NT2/D1 (cell line): ENCODE results near the gene VPS16.

Experiments used
- SUZ12 ChIP-seq: IDR thresholded peaks from 2 replicates; pipeline ENCODE4 v1.6.1; 2011; ENCODE audit not compliant: insufficient read length, insufficient read depth; ENCODE audit errors: extremely low read depth
- YY1 ChIP-seq: IDR thresholded peaks from 2 replicates; pipeline ENCODE4 v1.6.1; 2011; ENCODE audit not compliant: insufficient read length, insufficient read depth
- ZNF274 ChIP-seq: IDR thresholded peaks from 2 replicates; pipeline ENCODE4 v1.6.1; 2011; ENCODE audit warnings: mild to moderate bottlenecking, low read depth, low read length

DNA sequence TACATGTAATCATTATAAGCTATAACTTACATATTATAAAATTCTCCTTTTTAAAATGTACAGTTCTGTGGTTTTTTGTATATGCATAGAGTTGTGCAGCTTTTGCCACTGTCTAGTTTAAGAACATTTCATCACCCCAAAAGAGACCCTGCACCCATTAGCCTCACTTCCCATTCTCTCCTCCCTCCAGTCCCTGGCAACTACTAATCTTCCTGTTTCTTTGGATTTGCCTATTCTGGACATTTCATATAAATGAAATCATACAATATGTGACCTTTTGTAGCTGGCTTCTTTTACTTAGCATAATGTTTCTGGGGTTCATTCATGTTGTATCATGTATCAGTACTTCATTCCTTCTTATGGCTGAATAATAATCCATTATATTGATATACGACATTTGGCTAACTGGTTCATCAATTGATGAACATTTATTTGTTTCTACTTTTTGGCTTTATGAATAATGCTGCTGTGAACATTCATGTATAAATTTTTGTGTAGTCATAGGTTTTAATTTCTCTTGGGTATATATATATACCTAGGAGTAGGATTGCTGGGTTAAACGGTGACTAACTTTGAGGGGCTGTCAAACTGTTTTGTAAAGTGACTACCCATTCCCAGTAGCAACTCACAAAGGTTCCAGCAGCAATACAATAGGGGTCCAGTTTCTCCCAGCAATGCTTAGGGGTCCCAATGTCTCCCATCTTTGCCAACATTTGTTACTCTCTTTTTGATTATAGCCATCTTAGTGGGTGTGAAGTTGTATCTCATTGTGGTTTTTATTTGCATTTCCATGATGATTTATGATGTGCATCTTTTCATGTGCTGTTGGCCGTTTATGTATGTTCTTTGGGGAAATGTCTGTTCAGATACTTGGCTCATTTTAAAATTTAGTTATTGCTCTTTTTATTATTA lies 43.4 kb downstream of the VPS16 start:
- TF ChIP-seq YY1 (no peak), ZNF274 (no peak), SUZ12 (no peak)
